SU-DHL-6 (cell line): ENCODE results near the gene CYB5R3.

Experiments
- H2AFZ ChIP-seq: fragments of 200-600 bp; sonication (generic); 2 replicates; pipeline ENCODE4 v1.6.1; 2014; ENCODE audit warnings: low read depth, mild to moderate bottlenecking, moderate library complexity, mixed read lengths, antibody characterized with exemption, low read length; ENCODE audit not compliant: severe bottlenecking
- H3F3A ChIP-seq: fragments of 200-600 bp; shearing (Covaris generic); 2 replicates; pipeline ENCODE4 v1.6.0; 2016; ENCODE audit warnings: antibody characterized with exemption, mild to moderate bottlenecking; ENCODE audit not compliant: insufficient read depth
- H3K27ac ChIP-seq: fragments of 200-600 bp; sonication (generic); 2 replicates; pipeline ENCODE4 v1.5.1; 2016; ENCODE audit warnings: low read depth, mild to moderate bottlenecking, low read length, moderate library complexity, mixed read lengths
- H3K27me3 ChIP-seq: fragments of 200-600 bp; sonication (generic), shearing (Covaris generic); 2 replicates; pipeline ENCODE4 v1.6.0; 2014; ENCODE audit warnings: mild to moderate bottlenecking, low read length
- H3K36me3 ChIP-seq: fragments of 200-600 bp; sonication (generic); 2 replicates; pipeline ENCODE4 v1.6.1; 2014; ENCODE audit warnings: mild to moderate bottlenecking, low read length, mixed read lengths
- H3K4me2 ChIP-seq: fragments of 300-600, 200-600 bp; shearing (Covaris generic), sonication (generic); 2 replicates; pipeline ENCODE4 v1.6.0; 2014; ENCODE audit warnings: low read length, low read depth, mild to moderate bottlenecking; ENCODE audit not compliant: poor library complexity, severe bottlenecking
- H3K4me3 ChIP-seq: fragments of 200-600 bp; sonication (generic); 2 replicates; pipeline ENCODE4 v1.5.1; 2014; ENCODE audit warnings: antibody characterized with exemption, low read length, mild to moderate bottlenecking, mixed read lengths; ENCODE audit not compliant: insufficient read depth, poor library complexity, severe bottlenecking
- H3K79me2 ChIP-seq: fragments of 200-600 bp; sonication (generic); 2 replicates; pipeline ENCODE4 v1.6.1; 2014; ENCODE audit warnings: mild to moderate bottlenecking, low read length, moderate library complexity; ENCODE audit not compliant: insufficient read depth
- H3K9ac ChIP-seq: fragments of 200-600 bp; sonication (generic); 2 replicates; pipeline ENCODE4 v1.7.0; 2014; ENCODE audit warnings: mild to moderate bottlenecking, low read length
- H3K9me2 ChIP-seq: fragments of 200-600 bp; sonication (generic); replicated peaks from 2 replicates; pipeline ENCODE4 v1.6.1; 2014; ENCODE audit warnings: low read length; ENCODE audit not compliant: insufficient read depth
- H3K9me3 ChIP-seq: fragments of 200-600 bp; sonication (generic); 2 replicates; pipeline ENCODE4 v1.6.1; 2014; ENCODE audit warnings: low read length, mixed read lengths; ENCODE audit not compliant: insufficient read depth
- H4K20me1 ChIP-seq: fragments of 200-600 bp; sonication (generic); 2 replicates; pipeline ENCODE4 v1.6.1; 2014; ENCODE audit warnings: low read depth, mild to moderate bottlenecking, antibody characterized with exemption, low read length, moderate library complexity, mixed read lengths
- CTCF ChIP-seq: fragments of 200-600 bp; sonication (generic); IDR thresholded peaks from one replicate; pipeline ENCODE4 v1.5.1; 2017; ENCODE audit warnings: antibody characterized with exemption, mild to moderate bottlenecking, low read length, moderate library complexity; ENCODE audit not compliant: insufficient read depth, poor library complexity, severe bottlenecking
- EZH2phosphoT487 ChIP-seq: fragments of 200-600 bp; sonication (generic), shearing (Covaris generic); conservative IDR thresholded peaks from 2 replicates; pipeline ENCODE4 v1.6.1; 2018; ENCODE audit warnings: mild to moderate bottlenecking, antibody characterized with exemption, low read length, moderate library complexity, mixed read lengths

CYB5R3 gene

GRCh38 chr22:42627981-42628380 lies 21.2 kb downstream of the CYB5R3 start:
- Histone ChIP-seq H3K4me2 (no peak overlapping the region), H2AFZ (no peak overlapping the region), H4K20me1 (no peaks in the 10 kb centered on the region), H3K27ac (no peak overlapping the region), H3K9me3 (no peaks in the 10 kb centered on the region), H3K9me2 (no peaks in the 10 kb centered on the region), H3K9ac (no peak overlapping the region), H3F3A (no peaks in the 10 kb centered on the region; the same call in 1 of the 2 replicates), H3K36me3 (no peaks in the 10 kb centered on the region), H3K4me3 (no peak overlapping the region), H3K27me3 (no peaks in the 10 kb centered on the region), H3K79me2 (no peaks in the 10 kb centered on the region)
- no peak for TF ChIP-seq EZH2phosphoT487
- no peak for TF ChIP-seq CTCF

GRCh38 chr22:42626951-42627625 lies 22.1 kb downstream of the CYB5R3 start:
- H3K4me2 ChIP-seq: no peak overlapping the region
- no peaks in the 10 kb centered on the region for H3K9me3 ChIP-seq
- no peaks in the 10 kb centered on the region for H3K27me3 ChIP-seq
- no peaks in the 10 kb centered on the region for H4K20me1 ChIP-seq
- H3K9ac ChIP-seq: no peak overlapping the region
- TF ChIP-seq CTCF (no peak), EZH2phosphoT487 (no peak)
- H3K27ac ChIP-seq: no peak overlapping the region
- no peak overlapping the region for H3K4me3 ChIP-seq
- H3K79me2 ChIP-seq: no peaks in the 10 kb centered on the region
- H2AFZ ChIP-seq: no peak overlapping the region
- no peaks in the 10 kb centered on the region for H3K9me2 ChIP-seq
- no peaks in the 10 kb centered on the region; the same call in 1 of the 2 replicates for H3F3A ChIP-seq
- no peaks in the 10 kb centered on the region for H3K36me3 ChIP-seq

- Histone ChIP-seq H3K36me3 (no peaks in the 10 kb centered on the region), H3K9me2 (no peaks in the 10 kb centered on the region), H3K9ac (no peak overlapping the region), H3K4me3 (no peak overlapping the region), H4K20me1 (no peaks in the 10 kb centered on the region), H3K9me3 (no peaks in the 10 kb centered on the region), H3K79me2 (no peaks in the 10 kb centered on the region), H3F3A (no peaks in the 10 kb centered on the region; the same call in 1 of the 2 replicates), H2AFZ (no peak overlapping the region), H3K27me3 (no peaks in the 10 kb centered on the region), H3K27ac (no peak overlapping the region), H3K4me2 (no peak overlapping the region)
- no peak for TF ChIP-seq CTCF
- TF ChIP-seq EZH2phosphoT487: no peak
Measured at GRCh38 chr22:42626431-42626830, 22.8 kb downstream of the CYB5R3 start.
